GM12873 (cell line): ENCODE measurements around the gene MAF.

Experiments
- CTCF ChIP-seq: IDR thresholded peaks from 2 replicates; pipeline ENCODE4 v1.5.1; 2012; ENCODE audit warnings: low read depth, mild to moderate bottlenecking, moderate library complexity, low read length, control low read depth; ENCODE audit not compliant: insufficient read depth; ENCODE audit errors: missing control alignments

The MAF gene

GRCh38 chr16:79613009-79613408, 12.5 kb upstream of the MAF start:
- no peak for TF ChIP-seq CTCF

- no peak for TF ChIP-seq CTCF
Measured at GRCh38 chr16:79612207-79612606, 11.7 kb upstream of the MAF start.

- TF ChIP-seq CTCF: no peak
Measured at GRCh38 chr16:79610771-79611170, 10.2 kb upstream of the MAF start.

GRCh38 chr16:79609861-79610260, 9.3 kb upstream of the MAF start:
- no peak for TF ChIP-seq CTCF

- no peak for TF ChIP-seq CTCF
Measured at GRCh38 chr16:79608976-79609375, 8.4 kb upstream of the MAF start.

GRCh38 chr16:79607587-79607986, 7.0 kb upstream of the MAF start:
- no peak for TF ChIP-seq CTCF

GRCh38 chr16:79605999-79606398, 5.5 kb upstream of the MAF start:
- no peak for TF ChIP-seq CTCF

- TF ChIP-seq CTCF: no peak
Measured at GRCh38 chr16:79603055-79603454, 2.5 kb upstream of the MAF start.
